ENCODE measurements around the gene FAM168A. TPM values are rescaled to one million over a fixed set of nuclear protein-coding genes. Genes with fewer than 3 reads are reported as not detected.

Gene FAM168A
- total and polyA plus RNA-seq, 10 of the 15 experiments (the other 5 are each of a cell fraction or from before 2014, with no cell fraction given), result 1.7 to 20.0 (median 10.0) TPM

DNA sequence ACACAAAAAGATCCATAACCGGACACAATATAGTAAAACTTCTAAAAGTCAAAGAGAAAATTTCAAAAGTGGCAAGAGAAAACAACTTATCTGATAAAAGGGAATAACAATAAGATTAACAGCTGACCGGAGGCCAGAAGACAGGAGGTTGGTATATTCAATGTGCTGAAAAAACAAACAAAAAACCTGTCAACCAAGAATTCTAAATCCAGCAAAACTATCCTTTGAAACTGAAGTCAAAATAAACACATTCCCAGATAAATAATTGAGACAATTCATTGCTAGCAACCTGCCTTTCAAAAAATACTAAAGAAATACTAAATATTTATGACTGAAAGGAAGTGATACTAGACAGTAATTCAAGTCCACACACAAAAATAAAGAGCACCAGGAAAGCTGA, 120.4 kb downstream of the FAM168A start:
- TF ChIP-seq CBX5 (IDR thresholded peaks at IDR 0.05; ENCODE audit: low read depth), result peak; percentile 67; the same call in 1 of the 2 replicates
- no peak for TF ChIP-seq TARDBP (IDR thresholded peaks at IDR 0.05; ENCODE audit: borderline replicate concordance)
- FAIRE-seq, result no peak
- no peaks in the 10 kb centered on the region for H3K4me1 ChIP-seq (ENCODE audit: control insufficient read depth, insufficient read depth, low read length)
- H2AFZ ChIP-seq (ENCODE audit: control insufficient read depth, low read depth, low read length), result no peak overlapping the region
- no peaks in the 10 kb centered on the region for H3K27me3 ChIP-seq (replicated peaks in 1 of 2; ENCODE audit: control insufficient read depth in 2 of 2, insufficient read depth in 2 of 2, low read length in 1 of 2)
- no peaks in the 10 kb centered on the region for H3K79me2 ChIP-seq (ENCODE audit: control insufficient read depth, insufficient read depth, low read length)
- no peak overlapping the region for H3K9ac ChIP-seq (ENCODE audit: control insufficient read depth, insufficient read depth, low read length)
- ChIA-PET POLR2A (no interaction called here), SMC1A (ENCODE audit: uncharacterized antibody, unreplicated experiment) (interaction anchor here (1.5 to 4.1 kb wide), 3 partner anchors 33 to 184 kb away, joined by 3 to 43 read pairs (median 19); no protein-coding TSS in a partner anchor), RAD21 (ENCODE audit: unreplicated experiment) (no interaction called here), CTCF (interaction anchor here (1.2 to 3.9 kb wide), 6 partner anchors 11 to 184 kb away, joined by 3 to 68 read pairs (median 30); no protein-coding TSS in a partner anchor)
- in situ Hi-C loops (cut with MboI) (no loop called here), intact Hi-C loops (cut with micrococcal nuclease; ENCODE audit: unreplicated experiment) (loop anchor here (5.0 kb wide), 1 partner anchor 140 kb away; no protein-coding TSS in a partner anchor)
- no peak overlapping the region for H3K4me3 ChIP-seq
- DNase-seq (ENCODE audit: low read depth, low spot score), result no peak
- H3K4me2 ChIP-seq (ENCODE audit: control insufficient read depth, insufficient read depth), result no peak overlapping the region
- WGBS (ENCODE audit: insufficient coverage, insufficient replicate concordance, low lambda C conversion rate, missing lambda C conversion rate), result 95% methylated on average over 2 of the region's 2 CpGs
- H3K36me3 ChIP-seq (ENCODE audit: control insufficient read depth in 2 of 2, insufficient read depth in 2 of 2, low read length in 1 of 2), result no peaks in the 10 kb centered on the region
- H4K20me1 ChIP-seq (ENCODE audit: control insufficient read depth, insufficient read depth), result no peaks in the 10 kb centered on the region
- H3K9me3 ChIP-seq (replicated peaks; ENCODE audit: control insufficient read depth, insufficient read depth, low read length), result no peaks in the 10 kb centered on the region; the same call in 2 of the 3 replicates
- BruUV-seq (replicated peaks), result no TSS peak
- no peak for ATAC-seq
- no peak overlapping the region for H3K27ac ChIP-seq (ENCODE audit: control insufficient read depth, insufficient read depth)

DNA sequence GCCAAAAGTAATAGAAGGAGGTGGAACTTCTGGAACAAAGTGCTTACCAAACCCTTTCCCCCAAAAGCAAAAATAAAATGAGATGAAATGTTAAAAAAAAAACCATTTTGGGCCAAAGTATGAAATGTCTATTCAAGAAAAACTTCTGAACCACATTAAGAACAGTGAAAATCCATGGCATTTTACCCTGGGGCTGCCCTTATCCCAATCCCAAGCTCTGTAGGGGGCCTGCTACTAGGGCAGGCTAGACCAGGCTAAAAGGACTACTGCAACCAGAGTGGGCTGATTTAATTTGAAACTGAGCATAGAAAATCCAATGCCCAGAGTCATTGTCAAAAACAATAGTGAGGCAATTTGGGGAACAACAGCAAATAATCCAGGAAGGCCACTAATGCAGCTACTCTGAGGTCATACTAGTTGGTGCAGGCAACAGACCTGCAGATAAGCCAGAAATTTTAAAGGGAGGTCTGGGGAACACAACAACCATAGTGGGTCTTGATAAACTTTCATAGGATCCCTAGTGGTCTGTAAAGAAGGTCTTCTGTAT, 122.3 kb downstream of the FAM168A start:
- TF ChIP-seq TARDBP (IDR thresholded peaks at IDR 0.05; ENCODE audit: borderline replicate concordance) (no peak), LARP7 (IDR thresholded peaks at IDR 0.05) (no peak), CREM (IDR thresholded peaks at IDR 0.05; ENCODE audit: low read depth) (no peak), SP1 (IDR thresholded peaks at IDR 0.05; ENCODE audit: low read depth, low read length) (no peak), PML (IDR thresholded peaks at IDR 0.05; ENCODE audit: low read length) (no peak), IKZF2 (IDR thresholded peaks at IDR 0.05) (no peak), HDGF (IDR thresholded peaks at IDR 0.05) (no peak), EZH2 (IDR thresholded peaks at IDR 0.05; ENCODE audit: borderline replicate concordance, control insufficient read depth, low read depth, low read length) (no peak), HDAC2 (IDR thresholded peaks at IDR 0.05) (no peak), SREBF1 (IDR thresholded peaks at IDR 0.05; ENCODE audit: low read length) (no peak), HDAC6 (IDR thresholded peaks at IDR 0.05; ENCODE audit: unreplicated experiment) (no peak), CBX3 (IDR thresholded peaks at IDR 0.05; ENCODE audit: borderline replicate concordance, low read depth) (no peak), TAF1 (IDR thresholded peaks at IDR 0.05; ENCODE audit: borderline replicate concordance, low read depth, low read length) (no peak), TCF12 (IDR thresholded peaks at IDR 0.05; ENCODE audit: low read depth, low read length) (no peak), ZNF24 (IDR thresholded peaks at IDR 0.05) (no peak), YY1 (IDR thresholded peaks at IDR 0.05; ENCODE audit: low read depth, low read length) (no peak), PAX8 (IDR thresholded peaks at IDR 0.05) (no peak)
- no peaks in the 10 kb centered on the region for H4K20me1 ChIP-seq (ENCODE audit: control insufficient read depth, insufficient read depth)
- CTCF ChIA-PET, result interaction anchor here (0.9 kb wide), 1 partner anchor 150 kb away, joined by 3 read pairs; no protein-coding TSS in a partner anchor
- H2AFZ ChIP-seq (ENCODE audit: control insufficient read depth, low read depth, low read length), result no peak overlapping the region
- POLR2A ChIA-PET, result no interaction called here
- H3K4me2 ChIP-seq (ENCODE audit: control insufficient read depth, insufficient read depth), result no peak overlapping the region
- DNase-seq (ENCODE audit: low read depth, low spot score) (no peak), FAIRE-seq (no peak), ATAC-seq (no peak)
- no peaks in the 10 kb centered on the region for H3K27me3 ChIP-seq (replicated peaks in 1 of 2; ENCODE audit: control insufficient read depth in 2 of 2, insufficient read depth in 2 of 2, low read length in 1 of 2)
- H3K27ac ChIP-seq (ENCODE audit: control insufficient read depth, insufficient read depth), result no peak overlapping the region
- no peak overlapping the region for H3K4me3 ChIP-seq
- SMC1A ChIA-PET (ENCODE audit: uncharacterized antibody, unreplicated experiment), result interaction anchor here (0.7 to 1.7 kb wide), 3 partner anchors 68 to 185 kb away, joined by 3 to 4 read pairs (median 3); no protein-coding TSS in a partner anchor
- no peaks in the 10 kb centered on the region; the same call in 2 of the 3 replicates for H3K9me3 ChIP-seq (replicated peaks; ENCODE audit: control insufficient read depth, insufficient read depth, low read length)
- RAD21 ChIA-PET (ENCODE audit: unreplicated experiment), result no interaction called here
- no peaks in the 10 kb centered on the region for H3K4me1 ChIP-seq (ENCODE audit: control insufficient read depth, insufficient read depth, low read length)
- H3K9ac ChIP-seq (ENCODE audit: control insufficient read depth, insufficient read depth, low read length), result no peak overlapping the region
- intact Hi-C loops (cut with micrococcal nuclease; ENCODE audit: unreplicated experiment), result loop anchor here (5.0 kb wide), 1 partner anchor 142 kb away; no protein-coding TSS in a partner anchor
- in situ Hi-C loops (cut with MboI), result no loop called here
- H3K79me2 ChIP-seq (ENCODE audit: control insufficient read depth, insufficient read depth, low read length), result no peaks in the 10 kb centered on the region
- no TSS peak for BruUV-seq (replicated peaks)
- no peaks in the 10 kb centered on the region for H3K36me3 ChIP-seq (ENCODE audit: control insufficient read depth in 2 of 2, insufficient read depth in 2 of 2, low read length in 1 of 2)
